GM12873 (cell line): ENCODE data around the gene CPS1.

Experiments
- TF ChIP-seq, protein P1 (sequence below): IDR thresholded peaks from 2 replicates; pipeline ENCODE4 v1.5.1; 2012; ENCODE audit warnings: low read depth, mild to moderate bottlenecking, moderate library complexity, low read length, control low read depth; ENCODE audit not compliant: insufficient read depth; ENCODE audit errors: missing control alignments

The CPS1 gene

DNA sequence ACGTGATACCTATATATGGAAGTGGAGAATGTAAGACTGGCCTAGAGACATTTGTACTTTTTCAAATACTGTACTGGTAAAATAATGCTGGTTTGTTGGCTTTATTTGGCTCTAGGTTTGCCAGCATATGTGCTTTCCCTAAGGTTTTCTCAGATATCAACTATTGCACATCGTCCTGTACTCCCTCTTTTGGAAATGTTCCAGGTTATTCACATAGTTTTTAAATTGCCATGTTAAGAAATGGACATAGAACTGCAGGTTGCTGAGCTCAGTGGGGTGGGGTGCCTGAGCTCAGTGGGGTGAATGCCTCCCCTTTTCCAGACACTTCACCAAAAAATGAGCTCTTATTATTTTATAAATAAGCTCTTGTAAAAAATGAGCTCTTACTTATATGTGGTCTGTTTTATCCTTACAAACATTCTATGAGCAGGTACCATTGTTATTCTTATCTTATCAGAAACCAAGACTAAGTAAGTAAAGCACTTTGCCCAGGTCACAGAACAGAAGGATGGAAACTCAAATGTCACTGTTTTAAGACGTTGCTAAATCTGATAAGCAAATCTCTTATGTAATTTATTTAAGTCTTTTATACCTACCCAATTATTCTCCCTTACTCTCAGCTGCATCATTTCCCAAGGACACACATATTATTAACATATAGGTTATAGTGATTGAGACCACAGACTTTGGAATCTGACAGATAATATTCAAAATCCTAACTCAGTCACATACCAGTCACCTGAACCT is 99.0 kb downstream of the CPS1 start:
- TF ChIP-seq, protein P1, sequence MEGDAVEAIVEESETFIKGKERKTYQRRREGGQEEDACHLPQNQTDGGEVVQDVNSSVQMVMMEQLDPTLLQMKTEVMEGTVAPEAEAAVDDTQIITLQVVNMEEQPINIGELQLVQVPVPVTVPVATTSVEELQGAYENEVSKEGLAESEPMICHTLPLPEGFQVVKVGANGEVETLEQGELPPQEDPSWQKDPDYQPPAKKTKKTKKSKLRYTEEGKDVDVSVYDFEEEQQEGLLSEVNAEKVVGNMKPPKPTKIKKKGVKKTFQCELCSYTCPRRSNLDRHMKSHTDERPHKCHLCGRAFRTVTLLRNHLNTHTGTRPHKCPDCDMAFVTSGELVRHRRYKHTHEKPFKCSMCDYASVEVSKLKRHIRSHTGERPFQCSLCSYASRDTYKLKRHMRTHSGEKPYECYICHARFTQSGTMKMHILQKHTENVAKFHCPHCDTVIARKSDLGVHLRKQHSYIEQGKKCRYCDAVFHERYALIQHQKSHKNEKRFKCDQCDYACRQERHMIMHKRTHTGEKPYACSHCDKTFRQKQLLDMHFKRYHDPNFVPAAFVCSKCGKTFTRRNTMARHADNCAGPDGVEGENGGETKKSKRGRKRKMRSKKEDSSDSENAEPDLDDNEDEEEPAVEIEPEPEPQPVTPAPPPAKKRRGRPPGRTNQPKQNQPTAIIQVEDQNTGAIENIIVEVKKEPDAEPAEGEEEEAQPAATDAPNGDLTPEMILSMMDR, result no peak

DNA sequence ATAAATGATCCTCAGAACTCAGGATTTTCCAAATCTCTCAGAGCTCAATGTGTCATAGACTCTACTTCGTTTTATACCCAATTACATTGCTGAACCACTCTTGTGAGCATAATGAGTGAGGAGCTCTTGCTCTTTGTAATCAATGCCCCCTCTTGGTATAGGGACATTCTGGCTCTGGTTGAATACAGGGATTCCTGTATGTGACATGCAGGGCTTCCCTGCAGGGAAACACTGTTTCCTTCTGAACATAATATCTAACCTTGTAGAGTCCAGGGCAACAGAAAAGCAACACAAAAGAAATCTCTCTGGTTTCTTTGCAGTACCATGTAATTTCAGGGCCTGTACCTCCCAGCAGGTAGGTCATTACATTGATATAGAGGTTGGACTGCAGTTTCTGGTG is 101.5 kb downstream of the CPS1 start:
- TF ChIP-seq, protein P1, result no peak

DNA sequence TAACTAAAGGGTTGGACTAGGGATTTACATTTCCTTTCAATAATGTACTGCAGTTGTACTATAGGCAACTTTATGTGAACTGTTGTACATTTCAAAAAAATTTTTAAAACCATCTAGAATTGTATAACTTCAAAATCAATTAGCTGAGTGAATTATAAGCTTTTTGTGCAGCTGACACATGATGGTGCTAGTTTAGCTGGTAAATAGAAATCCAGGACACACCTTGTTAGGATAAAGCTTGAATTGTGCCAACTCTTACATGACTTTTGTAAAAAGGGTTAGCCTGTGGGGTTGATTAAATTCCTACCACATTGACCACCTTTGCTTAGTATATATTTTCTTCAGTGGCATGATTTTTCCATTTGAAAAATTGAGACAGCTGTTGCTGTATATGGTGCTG is 104.4 kb downstream of the CPS1 start:
- TF ChIP-seq, protein P1, result no peak

DNA sequence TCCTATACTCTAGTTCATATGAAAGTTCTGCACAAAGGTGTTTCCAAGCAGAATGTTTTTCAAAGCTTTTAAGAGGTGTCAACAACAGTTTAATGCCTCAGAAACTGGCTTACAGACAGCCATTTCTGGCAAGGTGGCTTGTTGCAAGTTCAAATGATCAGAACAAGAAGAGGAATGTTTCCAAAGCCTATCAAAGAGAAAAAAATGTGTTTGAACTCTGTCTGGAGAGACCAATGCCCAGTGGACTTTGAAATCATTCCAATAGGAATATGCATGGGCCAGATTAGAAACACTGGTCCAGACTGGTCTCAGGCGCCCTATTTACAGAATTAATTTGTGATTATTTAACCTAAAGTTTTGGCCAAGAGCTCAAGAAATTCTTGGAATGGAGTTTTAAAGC is 106.2 kb downstream of the CPS1 start:
- TF ChIP-seq, protein P1, result no peak

DNA sequence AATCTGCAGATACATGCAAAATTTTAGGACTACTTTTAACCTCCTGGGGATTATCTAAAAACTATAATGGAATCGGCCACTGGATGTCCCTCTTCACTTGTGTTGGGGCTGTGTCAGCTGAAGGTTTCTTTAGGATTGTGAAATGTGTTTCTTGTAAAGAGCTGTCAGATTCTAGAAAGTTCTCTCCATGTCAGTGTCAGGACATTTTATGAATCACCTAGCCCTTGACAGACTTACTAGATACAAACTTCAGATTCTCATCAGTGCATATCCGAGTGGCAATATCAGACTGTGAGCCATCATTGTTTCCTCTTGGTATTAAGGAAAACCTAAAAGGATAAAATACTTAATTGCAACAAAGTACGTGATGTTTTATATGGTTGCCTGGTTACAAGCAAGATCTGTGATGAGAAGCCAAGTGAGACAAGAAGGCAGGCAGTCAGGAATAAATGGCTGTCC is 107.3 kb downstream of the CPS1 start:
- TF ChIP-seq, protein P1, result no peak

DNA sequence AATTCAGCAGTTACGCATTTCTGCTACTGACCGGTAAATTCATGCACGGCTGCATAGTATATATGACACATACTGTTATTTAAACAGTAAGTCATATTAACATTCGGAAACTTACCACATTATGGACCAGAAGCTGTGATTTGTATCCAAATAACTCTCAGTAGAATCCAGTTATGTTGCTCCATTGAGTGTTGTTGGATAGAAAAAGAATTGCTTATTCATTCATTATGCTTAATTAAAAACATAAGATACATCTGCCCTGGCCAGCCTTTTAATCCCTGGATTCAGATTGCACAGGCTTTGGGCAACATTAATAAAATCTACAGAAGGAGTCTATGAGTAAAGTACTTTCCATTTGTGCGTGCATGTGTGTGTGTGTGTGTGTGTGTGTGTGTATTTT is 111.3 kb downstream of the CPS1 start:
- TF ChIP-seq, protein P1, result no peak

DNA sequence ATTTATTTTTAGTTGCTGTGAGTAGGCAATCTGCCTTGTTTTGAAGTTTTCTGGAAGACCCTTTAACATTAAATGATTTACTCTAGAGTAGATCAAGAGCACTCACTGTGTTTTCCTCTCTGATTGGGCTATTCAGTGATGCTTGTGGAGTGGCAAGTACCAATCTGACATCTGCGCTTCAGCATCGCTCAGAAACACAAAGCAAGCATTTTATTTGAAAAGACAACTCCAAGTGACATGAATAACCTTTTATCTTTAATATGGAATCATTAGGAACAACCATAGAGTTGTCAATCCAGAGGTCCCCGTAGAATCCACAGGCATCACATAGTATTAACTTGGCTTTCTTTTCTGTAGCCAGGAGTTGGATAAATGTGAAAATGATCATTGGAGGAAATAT is 114.7 kb downstream of the CPS1 start:
- TF ChIP-seq, protein P1, result no peak
